Measurements from ENCODE around the gene NANP.
"Not testable (repeated sequence)": the region's sequence is repeated elsewhere in the genome, so short reads cannot be mapped to it uniquely, and the experiment has no call there.

Gene NANP

DNA sequence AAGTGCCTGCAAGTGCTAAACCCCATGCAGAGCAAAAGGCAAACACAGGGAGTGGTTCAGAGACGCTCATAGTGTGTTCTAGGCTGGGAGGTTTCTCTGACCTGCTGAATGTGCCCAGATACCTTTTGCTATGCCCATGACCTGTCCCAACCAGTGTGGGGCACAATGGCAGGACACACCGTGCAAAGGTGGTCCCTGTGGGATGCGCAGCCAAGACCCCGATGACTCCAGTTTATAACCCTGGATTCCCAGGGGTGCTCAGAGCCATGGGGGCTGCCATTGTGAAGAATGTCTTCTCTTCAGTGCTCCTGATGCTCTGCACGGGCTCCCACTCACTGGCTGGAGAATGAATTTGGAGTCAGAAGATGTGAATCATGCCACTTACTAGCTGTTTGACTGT, 36.3 kb downstream of the NANP start:
- Histone ChIP-seq H3K4me1 (ENCODE audit: low read length) (no peaks in the 10 kb centered on the region), H3K36me3 (replicated peaks; ENCODE audit: low read depth, low read length) (no peaks in the 10 kb centered on the region), H3K4me2 (ENCODE audit: low read length) (no peak overlapping the region), H2AFZ (ENCODE audit: low read depth, low read length) (no peak overlapping the region), H3K27ac (ENCODE audit: low read length) (no peak overlapping the region), H3K27me3 (ENCODE audit: low read depth, low read length) (no peaks in the 10 kb centered on the region), H3K9ac (ENCODE audit: low read length) (no peak overlapping the region), H3K79me2 (ENCODE audit: low read length) (no peaks in the 10 kb centered on the region), H4K20me1 (ENCODE audit: insufficient read depth, low read length) (no peaks in the 10 kb centered on the region), H3K4me3 (ENCODE audit: low read length) (no peak overlapping the region), H3K9me3 (ENCODE audit: insufficient read depth, low read length) (no peaks in the 10 kb centered on the region; the same call in 1 of the 2 replicates)
- TF ChIP-seq, protein P1, sequence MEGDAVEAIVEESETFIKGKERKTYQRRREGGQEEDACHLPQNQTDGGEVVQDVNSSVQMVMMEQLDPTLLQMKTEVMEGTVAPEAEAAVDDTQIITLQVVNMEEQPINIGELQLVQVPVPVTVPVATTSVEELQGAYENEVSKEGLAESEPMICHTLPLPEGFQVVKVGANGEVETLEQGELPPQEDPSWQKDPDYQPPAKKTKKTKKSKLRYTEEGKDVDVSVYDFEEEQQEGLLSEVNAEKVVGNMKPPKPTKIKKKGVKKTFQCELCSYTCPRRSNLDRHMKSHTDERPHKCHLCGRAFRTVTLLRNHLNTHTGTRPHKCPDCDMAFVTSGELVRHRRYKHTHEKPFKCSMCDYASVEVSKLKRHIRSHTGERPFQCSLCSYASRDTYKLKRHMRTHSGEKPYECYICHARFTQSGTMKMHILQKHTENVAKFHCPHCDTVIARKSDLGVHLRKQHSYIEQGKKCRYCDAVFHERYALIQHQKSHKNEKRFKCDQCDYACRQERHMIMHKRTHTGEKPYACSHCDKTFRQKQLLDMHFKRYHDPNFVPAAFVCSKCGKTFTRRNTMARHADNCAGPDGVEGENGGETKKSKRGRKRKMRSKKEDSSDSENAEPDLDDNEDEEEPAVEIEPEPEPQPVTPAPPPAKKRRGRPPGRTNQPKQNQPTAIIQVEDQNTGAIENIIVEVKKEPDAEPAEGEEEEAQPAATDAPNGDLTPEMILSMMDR (IDR thresholded peaks at IDR 0.05; ENCODE audit: low read depth, low read length), result no peak
- no peak for TF ChIP-seq EZH2phosphoT487 (IDR thresholded peaks at IDR 0.05; ENCODE audit: low read depth)

DNA sequence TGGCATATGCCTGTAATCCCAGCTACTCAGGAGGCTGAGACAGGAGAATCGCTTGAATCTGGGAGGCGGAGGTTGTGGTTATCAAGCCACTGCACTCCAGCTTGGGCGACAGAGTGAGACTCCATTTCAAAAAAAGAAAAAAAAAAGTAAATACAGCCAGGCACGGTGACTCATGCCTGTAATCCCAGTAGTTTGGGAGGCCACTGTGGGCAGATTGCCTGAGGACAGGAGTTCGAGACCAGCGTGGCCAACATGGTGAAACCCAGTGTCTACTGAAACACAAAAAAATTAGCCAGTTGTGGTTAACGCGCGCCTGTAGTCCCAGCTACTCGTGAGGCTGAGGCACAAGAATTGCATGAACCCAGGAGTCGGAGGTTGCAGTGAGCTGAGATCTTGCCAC, 36.9 kb downstream of the NANP start:
- TF ChIP-seq, protein P1 (IDR thresholded peaks at IDR 0.05; ENCODE audit: low read depth, low read length), result no peak
- no peak for TF ChIP-seq EZH2phosphoT487 (IDR thresholded peaks at IDR 0.05; ENCODE audit: low read depth)

DNA sequence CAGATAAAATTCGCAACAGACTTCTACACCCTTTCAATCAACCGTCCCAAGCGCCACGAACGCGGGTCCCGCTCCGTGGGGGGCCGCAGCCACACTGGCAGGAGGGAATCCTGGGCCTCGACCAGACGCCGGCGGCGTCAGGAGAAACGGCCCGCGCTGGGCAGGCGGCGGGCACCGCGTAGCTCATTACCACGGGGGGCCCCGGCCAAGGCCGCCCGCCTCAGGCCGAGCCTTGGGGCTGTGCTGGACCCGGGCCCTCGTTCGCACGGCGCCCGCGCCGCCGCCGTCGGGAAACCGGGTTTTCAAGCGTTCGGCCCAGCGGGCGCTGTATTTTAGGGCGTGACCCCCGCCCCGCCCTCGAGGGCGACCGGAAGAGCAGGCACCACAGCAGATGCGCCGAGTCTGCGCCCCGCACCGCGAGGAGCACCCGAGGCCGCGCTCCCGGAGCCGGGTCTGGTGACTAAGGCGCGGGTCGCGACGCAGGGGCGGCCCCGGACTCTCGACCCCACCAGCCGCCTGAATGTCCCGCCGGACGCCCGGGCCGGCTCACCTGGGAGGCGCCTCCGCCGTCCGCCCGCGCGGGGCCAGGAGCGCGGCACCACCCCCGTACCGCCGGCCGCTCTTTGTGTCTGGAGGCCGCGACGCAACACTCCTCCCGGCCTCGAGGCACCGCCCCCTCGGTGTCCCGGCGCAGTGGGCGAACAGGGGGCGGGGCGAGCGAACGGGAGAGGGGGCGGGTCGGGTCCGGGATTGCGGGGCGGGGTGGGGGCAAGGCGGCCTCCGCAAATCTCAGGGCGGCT, 38.7 kb downstream of the NANP start, which contains the start of gene NINL:
Gene NINL, minus strand, starts transcription at position 627 of the 800 bp plus-strand sequence. CDS start 58,944 bp downstream, outside the sequence.
- H3K27me3 ChIP-seq (ENCODE audit: low read depth, low read length), result no peaks in the 10 kb centered on the region
- no peak for TF ChIP-seq EZH2phosphoT487 (IDR thresholded peaks at IDR 0.05; ENCODE audit: low read depth)
- TF ChIP-seq, protein P1 (IDR thresholded peaks at IDR 0.05; ENCODE audit: low read depth, low read length), result no peak
- no peaks in the 10 kb centered on the region for H3K4me1 ChIP-seq (ENCODE audit: low read length)
- H3K36me3 ChIP-seq (replicated peaks; ENCODE audit: low read depth, low read length), result no peaks in the 10 kb centered on the region
- H3K9me3 ChIP-seq (ENCODE audit: insufficient read depth, low read length), result no peaks in the 10 kb centered on the region; the same call in 1 of the 2 replicates
- no peak within 1 kb of the TSS for H3K4me2 ChIP-seq (ENCODE audit: low read length)
- H3K79me2 ChIP-seq (ENCODE audit: low read length), result no peaks in the 10 kb centered on the region
- no peak within 1 kb of the TSS for H3K27ac ChIP-seq (ENCODE audit: low read length)
- H3K4me3 ChIP-seq (ENCODE audit: low read length), result no peak within 1 kb of the TSS
- H4K20me1 ChIP-seq (ENCODE audit: insufficient read depth, low read length), result no peaks in the 10 kb centered on the region
- H2AFZ ChIP-seq (ENCODE audit: low read depth, low read length), result no peak within 1 kb of the TSS
- no peak within 1 kb of the TSS for H3K9ac ChIP-seq (ENCODE audit: low read length)

More for the DNA sequence above, 36.9 kb downstream of the NANP start:
- Histone ChIP-seq H3K4me2 (ENCODE audit: low read length) (no peak overlapping the region), H3K4me1 (ENCODE audit: low read length) (no peaks in the 10 kb centered on the region), H3K9me3 (ENCODE audit: insufficient read depth, low read length) (no peaks in the 10 kb centered on the region; the same call in 1 of the 2 replicates), H2AFZ (ENCODE audit: low read depth, low read length) (no peak overlapping the region), H3K79me2 (ENCODE audit: low read length) (no peaks in the 10 kb centered on the region), H3K27ac (ENCODE audit: low read length) (no peak overlapping the region), H3K9ac (ENCODE audit: low read length) (no peak overlapping the region), H3K36me3 (replicated peaks; ENCODE audit: low read depth, low read length) (no peaks in the 10 kb centered on the region), H3K27me3 (ENCODE audit: low read depth, low read length) (no peaks in the 10 kb centered on the region), H3K4me3 (ENCODE audit: low read length) (no peak overlapping the region), H4K20me1 (ENCODE audit: insufficient read depth, low read length) (no peaks in the 10 kb centered on the region)

DNA sequence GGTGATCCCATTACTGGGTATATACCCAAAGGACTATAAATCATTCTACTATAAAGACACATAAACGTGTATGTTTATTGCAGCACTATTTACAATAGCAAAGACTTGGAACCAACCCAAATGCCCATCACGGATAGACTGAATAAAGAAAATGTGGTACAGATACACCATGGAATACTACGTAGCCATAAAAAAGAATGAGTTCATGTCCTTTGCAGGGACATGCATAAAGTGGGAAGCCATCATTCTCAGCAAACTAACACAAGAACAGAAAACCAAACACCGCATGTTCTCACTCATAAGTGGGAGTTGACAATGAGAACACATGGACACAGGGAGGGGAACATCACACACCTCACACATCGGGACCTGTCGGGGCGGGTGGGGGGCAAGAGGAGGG, 40.2 kb downstream of the NANP start:
- not testable (repeated sequence) for H2AFZ ChIP-seq (ENCODE audit: low read depth, low read length); H3K27me3 ChIP-seq (ENCODE audit: low read depth, low read length); H3K9me3 ChIP-seq (ENCODE audit: insufficient read depth, low read length); H3K27ac ChIP-seq (ENCODE audit: low read length); H3K79me2 ChIP-seq (ENCODE audit: low read length); H3K9ac ChIP-seq (ENCODE audit: low read length); H4K20me1 ChIP-seq (ENCODE audit: insufficient read depth, low read length); H3K4me1 ChIP-seq (ENCODE audit: low read length); H3K4me3 ChIP-seq (ENCODE audit: low read length); H3K4me2 ChIP-seq (ENCODE audit: low read length); H3K36me3 ChIP-seq (replicated peaks; ENCODE audit: low read depth, low read length)

Measured in OCI-LY3 (cell line).